Measurements from ENCODE around the gene RRAD.
"Not testable (repeated sequence)": the region's sequence is repeated elsewhere in the genome, so short reads cannot be mapped to it uniquely, and the experiment has no call there.

The RRAD gene, protein sequence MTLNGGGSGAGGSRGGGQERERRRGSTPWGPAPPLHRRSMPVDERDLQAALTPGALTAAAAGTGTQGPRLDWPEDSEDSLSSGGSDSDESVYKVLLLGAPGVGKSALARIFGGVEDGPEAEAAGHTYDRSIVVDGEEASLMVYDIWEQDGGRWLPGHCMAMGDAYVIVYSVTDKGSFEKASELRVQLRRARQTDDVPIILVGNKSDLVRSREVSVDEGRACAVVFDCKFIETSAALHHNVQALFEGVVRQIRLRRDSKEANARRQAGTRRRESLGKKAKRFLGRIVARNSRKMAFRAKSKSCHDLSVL

DNA sequence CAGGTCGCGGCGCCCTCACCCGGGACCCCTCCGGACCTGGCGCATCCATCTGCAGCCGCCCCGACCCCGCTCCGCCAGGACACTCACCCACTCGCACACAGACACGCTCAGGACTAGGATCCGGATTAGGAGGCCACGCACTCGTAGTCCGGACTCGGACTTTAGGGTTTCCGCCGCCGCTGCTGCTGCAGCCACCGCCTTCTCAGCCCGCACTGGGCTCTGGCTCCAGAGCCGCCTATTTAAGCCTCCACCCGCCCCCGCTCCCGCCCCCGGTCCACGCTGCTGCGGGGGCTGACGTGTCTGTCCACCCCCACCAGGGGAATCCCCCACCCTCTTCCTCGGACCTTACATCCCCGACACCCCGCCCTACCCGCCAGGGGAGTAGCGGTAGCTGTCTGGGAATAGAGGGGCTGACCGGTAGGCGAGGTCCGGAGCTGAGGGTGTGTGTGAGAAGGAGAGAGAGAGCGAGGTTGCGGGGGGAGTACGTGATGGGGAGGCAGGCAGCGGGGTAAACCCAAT is at the start of gene RRAD:
Gene RRAD (minus strand): TSS at position 214 of the 519 bp plus-strand sequence. CDS start 356 bp downstream, outside the sequence.
- DNase-seq: peak in 7 of 58 donors; percentile 10 to 70 (median 20)

DNA sequence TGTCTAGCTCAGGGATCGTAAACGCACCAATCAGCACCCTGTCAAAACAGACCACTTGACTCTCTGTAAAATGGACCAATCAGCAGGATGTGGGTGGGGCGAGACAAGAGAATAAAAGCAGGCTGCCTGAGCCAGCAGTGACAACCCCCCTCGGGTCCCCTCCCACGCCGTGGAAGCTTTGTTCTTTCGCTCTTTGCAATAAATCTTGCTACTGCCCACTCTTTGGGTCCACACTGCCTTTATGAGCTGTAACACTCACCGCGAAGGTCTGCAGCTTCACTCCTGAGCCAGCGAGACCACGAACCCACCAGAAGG is 49.6 kb upstream of the RRAD start:
- DNase-seq: not testable (repeated sequence)

DNA sequence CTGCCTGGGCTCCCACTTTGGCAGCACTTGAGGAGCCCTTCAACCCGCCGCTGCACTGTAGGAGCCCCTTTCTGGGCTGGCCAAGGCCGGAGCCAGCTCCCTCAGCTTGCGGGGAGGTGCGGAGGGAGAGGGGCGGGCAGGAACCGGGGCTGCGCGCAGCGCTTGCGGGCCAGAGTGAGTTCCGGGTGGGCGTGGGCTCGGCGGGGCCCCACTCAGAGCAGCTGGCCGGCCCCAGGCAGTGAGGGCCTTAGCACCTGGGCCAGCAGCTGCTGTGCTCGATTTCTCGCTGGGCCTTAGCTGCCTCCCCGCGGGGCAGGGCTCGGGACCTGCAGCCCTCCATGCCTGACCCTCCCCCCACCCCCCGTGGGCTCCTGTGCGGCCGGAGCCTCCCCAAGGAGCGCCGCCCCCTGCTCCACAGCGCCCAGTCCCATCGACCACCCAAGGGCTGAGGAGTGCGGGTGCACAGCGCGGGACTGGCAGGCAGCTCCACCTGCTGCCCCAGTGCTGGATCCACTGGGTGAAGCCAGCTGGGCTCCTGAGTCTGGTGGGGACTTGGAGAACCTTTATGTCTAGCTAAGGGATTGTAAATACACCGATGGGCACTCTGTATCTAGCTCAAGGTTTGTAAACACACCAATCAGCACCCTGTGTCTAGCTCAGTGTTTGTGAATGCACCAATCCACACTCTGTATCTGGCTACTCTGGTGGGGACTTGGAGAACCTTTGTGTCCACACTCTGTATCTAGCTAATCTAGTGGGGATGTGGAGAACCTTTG is 49.0 kb upstream of the RRAD start:
- not testable (repeated sequence) for DNase-seq

DNA sequence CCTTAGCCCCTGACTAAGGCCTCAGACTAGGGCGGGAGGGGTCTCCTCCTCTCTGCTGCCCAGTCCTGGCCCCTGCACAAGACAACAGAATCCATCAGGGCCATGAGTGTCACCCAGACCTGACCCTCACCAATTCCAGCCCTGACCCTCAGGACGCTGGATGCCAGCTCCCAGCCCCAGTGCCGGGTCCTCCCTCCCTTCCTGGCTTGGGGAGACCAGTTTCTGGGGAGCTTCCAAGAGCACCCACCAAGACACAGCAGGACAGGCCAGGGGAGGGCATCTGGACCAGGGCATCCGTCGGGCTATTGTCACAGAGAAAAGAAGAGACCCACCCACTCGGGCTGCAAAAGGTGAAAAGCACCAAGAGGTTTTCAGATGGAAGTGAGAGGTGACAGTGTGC is 48.4 kb upstream of the RRAD start:
- DNase-seq: no peak

DNA sequence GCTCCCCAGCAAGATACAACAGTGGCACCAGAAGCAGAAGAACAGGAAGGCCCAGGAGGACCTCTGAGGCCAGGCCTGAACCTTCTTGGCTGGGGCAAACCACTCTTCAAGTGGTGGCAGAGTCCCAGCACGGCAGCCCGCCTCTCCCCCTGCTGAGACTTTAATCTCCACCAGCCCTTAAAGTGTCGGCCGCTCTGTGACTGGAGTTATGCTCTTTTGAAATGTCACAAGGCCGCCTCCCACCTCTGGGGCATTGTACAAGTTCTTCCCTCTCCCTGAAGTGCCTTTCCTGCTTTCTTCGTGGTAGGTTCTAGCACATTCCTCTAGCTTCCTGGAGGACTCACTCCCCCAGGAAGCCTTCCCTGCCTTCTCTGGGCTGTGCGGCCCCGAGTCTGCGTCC is 47.6 kb upstream of the RRAD start:
- DNase-seq: no peak

DNA sequence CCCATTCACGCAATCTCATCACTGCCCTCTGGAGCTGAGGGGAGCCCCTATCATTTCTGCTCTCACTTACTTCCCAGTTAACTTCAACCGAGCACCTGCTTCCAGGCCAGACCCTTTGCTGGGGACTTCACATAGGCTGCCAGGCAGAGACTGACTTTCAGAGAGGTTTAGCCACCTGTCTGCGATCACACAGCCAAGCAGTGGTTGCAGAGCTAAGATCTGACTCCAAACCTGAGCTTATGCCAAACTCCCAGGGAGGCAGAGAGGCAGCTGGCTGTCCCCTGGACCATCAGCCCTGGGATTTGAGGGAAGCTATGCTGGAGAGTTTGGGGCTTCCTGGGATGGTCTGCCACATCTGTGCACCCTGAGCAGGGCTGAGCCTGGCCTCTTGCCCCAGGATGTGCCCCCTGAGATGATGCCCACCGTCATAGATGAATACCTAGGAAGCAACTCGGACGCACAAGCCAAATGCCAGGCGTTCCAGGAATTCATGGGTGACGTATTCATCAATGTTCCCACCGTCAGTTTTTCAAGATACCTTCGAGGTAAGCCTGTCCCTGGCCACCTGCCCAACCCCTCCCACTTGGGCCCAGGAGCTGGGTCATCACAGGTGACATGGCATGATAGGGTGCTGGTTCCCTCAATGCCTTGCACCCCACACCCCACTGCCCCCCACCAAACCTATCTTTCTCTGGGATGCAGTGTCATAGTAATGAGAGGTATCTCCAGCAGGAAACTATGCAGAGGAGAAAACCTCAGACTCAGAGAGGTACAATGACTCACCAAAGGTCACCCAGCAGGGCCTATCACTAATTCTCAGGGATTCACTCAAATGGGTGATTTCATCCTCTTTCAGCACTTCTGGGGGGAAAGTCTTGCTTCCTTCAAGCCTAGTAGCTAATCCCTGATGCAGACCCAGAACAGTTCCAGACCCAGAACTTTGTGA is 45.7 kb upstream of the RRAD start:
- DNase-seq: no peak

DNA sequence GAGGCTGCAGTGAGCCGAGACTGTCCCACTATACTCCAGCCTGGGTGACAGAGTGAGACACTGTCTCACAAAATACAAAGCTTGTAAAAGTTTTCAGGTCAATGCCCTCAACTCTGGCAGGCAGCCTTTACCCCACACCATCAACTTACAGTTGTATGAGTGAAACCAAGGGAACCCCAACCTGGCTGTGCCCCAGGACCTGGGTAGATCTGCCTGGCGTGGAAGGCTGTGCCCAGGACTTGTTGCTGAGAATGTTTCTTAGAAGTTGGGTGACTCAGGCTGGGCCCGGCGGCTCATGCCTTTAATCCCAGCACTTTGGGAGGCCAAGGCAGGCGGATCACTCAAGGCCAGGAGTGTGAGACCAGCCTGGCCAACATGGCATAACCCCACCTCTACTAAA is 43.5 kb upstream of the RRAD start:
- DNase-seq: peak in 9 of 58 donors; percentile 3 to 49 (median 19)

DNA sequence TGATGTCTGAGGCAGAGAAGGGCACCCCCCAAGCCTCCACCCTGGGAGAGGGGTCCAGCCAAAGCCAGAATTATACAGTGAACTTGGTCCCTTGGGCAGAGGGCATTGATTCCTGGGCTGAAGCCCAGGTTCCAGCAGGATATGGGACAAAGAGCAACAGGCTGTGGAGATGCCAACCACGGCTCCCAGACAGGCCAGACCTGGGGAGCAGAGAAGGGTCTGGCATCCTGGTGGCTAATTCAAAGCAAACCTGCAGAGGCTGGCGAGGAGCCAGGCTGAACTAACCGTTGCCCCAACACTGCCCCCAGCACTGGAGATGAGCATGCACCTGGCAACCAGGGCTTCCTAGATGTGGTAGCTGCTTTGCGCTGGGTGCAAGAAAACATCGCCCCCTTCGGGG is 38.7 kb upstream of the RRAD start:
- no peak for DNase-seq

DNA sequence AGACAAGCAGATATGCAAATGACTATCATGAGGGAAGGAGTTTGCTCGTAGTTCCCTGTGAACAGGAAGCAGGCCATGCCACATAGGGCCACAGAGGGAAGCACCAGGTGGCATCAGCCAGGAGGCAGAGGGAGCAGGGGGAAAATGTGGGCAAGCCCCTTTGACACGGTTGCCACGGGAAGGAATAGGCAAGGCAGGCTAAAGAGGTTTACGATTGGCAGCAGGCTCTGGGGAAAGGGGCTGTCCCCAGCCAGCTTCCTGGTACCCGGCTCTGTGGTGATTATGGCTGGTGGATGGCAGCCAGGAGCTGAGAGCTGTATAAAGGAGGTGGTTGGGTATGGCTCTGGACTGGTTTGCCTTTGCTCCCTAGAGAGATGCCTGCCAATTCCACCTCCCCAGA is 36.6 kb upstream of the RRAD start:
- DNase-seq: no peak

DNA sequence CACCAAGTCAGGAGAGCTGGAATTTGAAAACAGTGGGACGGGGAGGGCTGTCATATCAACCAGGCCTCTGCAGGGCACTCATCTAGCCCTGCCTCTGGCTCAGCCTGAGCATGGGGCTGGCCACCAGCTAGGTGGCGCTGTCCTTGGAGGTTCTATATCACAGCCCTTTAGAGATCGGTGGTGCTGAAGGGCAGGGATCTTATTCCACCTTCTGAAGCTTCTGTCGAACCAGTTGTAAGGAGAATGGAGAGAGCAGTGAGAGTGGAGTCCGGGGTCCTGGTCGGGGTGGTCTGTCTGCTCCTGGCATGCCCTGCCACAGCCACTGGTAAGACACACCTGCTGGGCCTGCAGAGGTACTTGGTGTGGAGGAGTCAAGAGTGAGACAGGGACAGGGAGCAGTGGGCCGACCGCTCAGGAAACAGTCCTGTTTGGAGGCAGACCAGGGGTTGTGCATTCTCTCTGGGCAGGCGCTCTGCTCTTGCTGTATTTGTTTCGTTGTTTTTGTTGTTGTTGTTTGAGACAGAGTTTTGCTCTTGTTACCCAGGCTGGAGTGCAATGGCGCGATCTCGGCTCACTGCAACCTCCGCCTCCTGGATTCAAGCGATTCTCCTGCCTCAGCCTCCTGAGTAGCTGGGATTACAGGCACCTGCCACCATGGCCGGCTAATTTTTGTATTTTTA is 35.9 kb upstream of the RRAD start, which contains the start of gene CES3:
Gene CES3 (plus strand): TSS at position 202 of the 680 bp plus-strand sequence. CDS start 42 bp downstream, at position 244.
- DNase-seq: peak in 29 of 58 donors; percentile 7 to 52 (median 25)

DNA sequence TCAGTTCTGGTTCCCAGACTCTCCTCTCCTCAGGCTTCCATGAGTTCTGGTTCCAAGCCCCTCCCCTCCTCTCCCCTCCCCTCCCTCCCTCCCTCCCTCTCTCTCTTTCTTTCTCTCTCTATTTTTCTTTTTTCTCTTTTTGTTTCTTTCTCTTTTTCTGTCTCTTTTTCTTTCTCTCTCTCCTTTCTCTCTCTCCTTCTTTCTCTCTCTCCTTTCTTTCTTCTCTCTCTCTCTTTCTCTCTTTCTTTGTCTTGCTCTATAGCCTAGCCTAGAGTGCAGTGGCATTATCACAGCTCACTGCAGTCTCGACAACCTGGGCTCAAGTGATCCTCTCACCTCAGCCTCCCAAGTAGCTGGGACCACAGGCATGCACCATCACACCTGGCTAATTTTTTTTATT is 34.9 kb upstream of the RRAD start:
- DNase-seq: no peak

DNA sequence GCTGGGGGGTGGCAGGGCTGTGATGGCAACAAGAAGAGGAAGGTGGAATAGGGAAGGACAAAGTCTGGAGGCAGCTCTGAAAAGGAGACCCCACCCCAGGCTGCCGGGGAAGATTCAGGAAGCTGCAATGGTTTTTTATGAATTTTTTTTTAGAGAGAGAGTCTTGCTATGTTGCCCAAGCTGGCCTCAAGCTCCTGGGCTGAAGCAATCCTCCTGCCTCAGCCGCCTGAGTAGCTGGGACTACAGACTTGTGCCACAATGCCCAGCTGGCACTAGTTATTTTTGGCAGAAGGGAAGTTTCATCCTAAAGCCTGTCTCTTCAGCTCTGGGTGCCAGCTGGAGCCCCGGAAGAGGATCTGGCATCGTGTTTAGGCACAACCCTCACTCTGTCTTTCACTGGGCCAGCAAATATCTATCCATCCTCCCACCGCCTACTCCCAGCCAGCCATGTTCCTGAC is 34.4 kb upstream of the RRAD start:
- DNase-seq: peak in 37 of 58 donors; percentile 15 to 81 (median 47)

DNA sequence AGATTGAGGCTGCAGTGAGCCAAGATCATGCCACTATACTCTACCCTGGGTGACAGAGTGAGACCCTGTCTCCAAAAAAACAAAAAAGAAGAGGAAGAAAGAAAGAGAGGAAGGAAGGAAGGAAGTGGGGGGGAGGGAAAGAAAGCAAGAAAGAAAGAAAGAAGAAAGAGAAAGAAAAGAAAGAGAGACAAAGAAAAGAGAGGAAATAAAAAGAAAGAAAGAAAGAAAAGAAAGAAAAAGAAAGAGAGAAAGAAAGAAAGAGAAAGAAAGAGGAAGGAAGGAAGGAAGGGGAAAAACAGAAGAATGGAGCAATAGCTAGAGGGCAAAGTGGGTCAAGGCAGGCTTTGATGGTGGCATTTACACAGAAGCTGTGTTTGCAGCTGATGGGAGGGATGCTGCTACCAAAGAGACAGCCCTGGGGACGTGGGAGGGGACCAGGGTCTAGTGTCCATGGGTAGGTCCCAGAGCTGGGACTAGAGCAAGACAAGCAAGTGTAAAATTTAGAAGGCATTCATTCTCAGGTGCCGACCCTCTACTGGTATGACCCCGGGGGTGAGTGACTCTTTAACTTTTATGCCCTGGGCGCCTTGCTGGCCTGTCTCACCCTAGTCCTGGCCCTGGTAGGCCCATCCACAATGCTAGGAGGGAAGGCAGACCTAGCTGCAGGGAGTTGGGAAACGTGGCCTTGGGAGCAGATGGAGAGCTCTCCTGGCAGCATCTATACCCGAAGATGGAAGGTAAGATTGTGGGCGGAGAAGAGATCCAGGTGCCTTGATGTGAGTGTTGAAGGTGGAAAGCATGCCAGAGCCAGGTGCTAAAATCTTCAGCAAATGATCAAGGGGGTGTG is 33.7 kb upstream of the RRAD start:
- DNase-seq: no peak

DNA sequence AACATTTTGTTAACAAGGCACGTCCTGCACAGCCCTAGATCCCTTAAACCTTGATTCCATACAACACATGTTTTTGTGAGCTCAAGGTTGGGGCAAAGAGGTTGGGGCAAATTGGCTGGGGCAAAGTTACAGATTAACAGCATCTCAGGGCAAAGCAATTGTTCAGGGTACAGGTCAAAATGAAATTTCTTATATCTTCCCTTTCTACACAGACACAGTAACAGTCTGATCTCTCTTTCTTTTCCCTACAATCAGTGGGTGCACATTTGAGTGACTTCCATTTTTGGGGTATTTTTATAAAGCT is 30.8 kb upstream of the RRAD start:
- DNase-seq: not testable (repeated sequence)

DNA sequence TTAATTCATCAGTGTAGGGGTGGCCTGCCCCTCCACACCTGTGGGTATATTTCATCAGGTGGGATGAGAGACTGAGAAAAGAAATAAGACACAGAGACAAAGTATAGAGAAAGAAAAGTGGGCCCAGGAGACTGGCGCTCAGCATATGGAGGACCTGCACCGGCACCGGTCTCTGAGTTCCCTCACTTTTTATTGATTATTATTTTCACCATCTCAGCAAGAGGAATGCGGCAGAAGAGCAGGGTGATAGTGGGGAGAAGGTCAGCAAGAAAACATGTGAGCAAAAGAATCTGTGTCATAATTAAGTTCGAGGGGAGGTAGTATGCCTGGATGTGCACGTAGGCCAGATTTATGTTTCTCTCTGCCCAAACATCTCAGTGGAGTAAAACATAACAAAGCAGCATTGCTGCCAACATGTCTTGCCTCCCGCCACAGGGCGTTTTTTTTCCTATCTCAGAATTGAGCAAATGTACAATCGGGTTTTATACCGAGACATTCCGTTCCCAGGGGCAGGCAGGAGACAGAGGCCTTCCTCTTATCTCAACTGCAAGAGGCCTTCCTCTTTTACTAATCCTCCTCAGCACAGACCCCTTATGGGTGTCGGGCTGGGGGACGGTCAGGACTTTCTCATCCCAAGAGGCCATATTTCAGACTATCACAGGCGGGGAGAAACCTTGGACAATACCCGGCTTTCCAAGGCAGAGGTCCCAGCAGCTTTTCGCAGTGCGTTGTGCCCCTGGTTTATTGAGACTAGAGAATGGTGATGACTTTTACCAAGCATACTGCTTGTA is 30.2 kb upstream of the RRAD start:
- DNase-seq: not testable (repeated sequence)

DNA sequence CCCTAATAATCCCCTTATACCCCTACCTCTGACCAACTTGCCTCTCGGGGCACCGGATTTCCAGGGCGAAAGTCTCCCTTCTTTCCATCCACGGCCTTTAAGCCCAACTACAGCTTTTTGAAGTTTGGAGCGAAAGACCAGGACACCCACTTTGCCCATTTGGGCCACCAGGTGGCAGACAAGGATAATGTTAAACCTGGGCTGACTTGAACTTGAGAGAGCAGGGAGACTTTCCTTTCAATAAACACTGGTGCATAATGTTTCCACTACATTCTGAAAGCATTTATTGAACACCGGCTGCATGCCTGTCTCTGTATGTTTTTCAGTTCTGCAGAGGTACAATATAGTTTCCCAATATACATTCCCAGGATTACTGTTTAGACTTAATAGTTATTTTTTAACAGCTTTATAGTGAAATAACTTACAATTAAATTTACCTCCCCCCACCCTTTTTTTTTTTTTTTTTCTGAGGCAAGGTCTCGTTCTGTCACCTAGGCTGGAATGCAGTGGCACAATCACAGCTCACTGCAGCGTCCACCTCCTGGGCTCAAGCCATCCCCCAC is 28.8 kb upstream of the RRAD start:
- peak in 52 of 58 donors; percentile 11 to 81 (median 45) for DNase-seq

DNA sequence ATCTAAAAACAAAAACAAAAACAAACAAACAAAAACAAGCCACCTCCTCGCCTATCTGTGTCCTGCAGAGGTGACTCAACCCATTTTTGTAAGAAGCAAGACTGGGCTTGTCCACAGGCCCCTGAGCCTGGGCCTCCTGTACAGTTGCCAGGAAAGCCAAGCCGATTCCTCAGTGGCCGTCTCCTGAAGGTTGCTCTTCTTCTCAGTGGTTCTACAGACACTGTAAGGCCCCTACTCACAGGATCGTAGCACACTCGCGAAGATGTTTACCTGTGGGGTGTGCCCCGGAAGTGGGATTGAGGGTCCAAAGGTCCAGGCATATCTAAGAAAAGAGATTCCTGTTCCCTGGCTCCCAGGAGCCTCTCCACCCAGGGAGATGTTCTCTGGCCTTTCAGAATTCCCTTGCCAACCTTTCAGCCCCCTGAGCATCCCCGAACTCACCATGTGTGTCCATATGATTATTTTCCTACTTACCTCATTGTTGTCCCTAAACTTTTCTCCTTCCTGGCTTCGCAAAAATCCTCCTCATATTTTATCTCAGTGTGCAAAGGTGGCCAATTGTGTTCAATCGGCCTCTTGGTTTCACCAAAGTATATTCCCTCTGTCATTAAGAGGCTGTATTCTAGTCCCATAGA is 28.2 kb upstream of the RRAD start:
- no peak for DNase-seq
